GM12892 (cell line): ENCODE results near the gene DNAJB12.
A peak's percentile ranks its signal among the peaks of the same experiment; 100 is the strongest.

Source experiments
- POLR2A ChIP-seq: IDR thresholded peaks from 2 replicates; pipeline ENCODE4 v1.6.1; 2011; ENCODE audit warnings: low read depth, low read length, control low read depth
- POLR2AphosphoS5 ChIP-seq: IDR thresholded peaks from 2 replicates; pipeline ENCODE4 v1.6.1; 2011; ENCODE audit warnings: low read depth, low read length, control low read depth
- TAF1 ChIP-seq: IDR thresholded peaks from 2 replicates; pipeline ENCODE4 v1.6.1; 2011; ENCODE audit warnings: low read depth, mild to moderate bottlenecking, control low read depth, low read length, borderline replicate concordance

DNA sequence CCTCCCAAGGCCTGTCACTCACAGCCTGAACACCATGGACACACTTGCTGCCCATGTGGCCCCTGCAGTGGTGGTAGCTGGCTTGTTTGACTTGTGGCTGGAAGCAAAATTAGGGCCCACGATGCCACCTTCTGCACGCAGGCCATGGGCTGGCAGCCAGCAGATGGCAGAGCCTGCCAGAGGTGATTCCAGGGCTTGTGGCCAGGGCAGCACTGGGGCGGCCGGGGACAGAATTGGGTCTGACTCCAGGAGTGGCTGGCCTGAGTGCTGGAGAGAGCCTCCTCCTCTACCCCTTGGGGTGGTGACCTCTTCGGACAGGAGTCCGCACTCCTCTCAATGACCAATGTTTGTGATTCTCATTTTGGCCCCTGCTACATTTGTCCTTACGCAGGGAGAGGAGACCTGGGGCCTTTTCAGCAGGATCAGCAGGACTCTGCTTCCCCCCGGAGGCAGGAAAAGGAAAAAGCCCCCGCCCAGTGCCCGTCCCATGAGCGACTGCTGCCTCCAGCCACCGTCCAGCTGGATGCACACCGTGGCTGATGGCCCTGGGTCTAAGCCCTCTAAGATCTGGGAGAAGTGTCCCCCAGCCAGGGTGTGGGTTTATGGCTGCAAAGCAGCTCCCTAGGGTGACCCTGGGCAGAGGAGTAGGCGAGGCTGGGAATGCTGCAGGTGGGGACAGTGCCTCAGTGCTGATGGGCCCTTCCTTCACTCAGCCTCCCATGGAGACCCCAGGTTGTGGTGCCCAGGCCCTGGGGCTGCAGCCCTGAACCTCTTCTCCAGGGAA lies 26.5 kb downstream of the DNAJB12 start:
- TF ChIP-seq POLR2AphosphoS5 (no peak), POLR2A (no peak), TAF1 (0 out of 2 replicates have a peak, but pooled peaks have one; percentile 26)
